ENCODE measurements around the gene OTOG.

Gene OTOG

DNA sequence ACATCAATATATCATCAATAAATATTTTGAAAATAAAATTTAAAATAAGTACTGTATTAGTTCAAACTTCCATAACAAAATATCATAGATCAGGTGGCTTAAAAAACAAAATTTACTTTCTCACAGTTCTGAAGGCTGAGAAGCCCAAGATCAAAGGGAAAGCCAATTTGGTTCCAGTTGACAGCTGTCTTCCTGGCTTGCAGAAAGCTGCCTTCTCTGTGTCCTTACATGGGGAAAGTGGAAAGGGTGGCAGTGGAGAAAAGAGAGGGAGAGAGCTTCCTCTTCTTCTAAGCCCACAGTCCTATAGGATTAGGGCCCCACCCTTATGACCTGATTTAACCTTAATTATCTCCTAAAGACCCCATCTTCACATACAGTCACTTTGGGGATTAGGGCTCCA is 121.1 kb downstream of the OTOG start:
- no peak for DNase-seq

DNA sequence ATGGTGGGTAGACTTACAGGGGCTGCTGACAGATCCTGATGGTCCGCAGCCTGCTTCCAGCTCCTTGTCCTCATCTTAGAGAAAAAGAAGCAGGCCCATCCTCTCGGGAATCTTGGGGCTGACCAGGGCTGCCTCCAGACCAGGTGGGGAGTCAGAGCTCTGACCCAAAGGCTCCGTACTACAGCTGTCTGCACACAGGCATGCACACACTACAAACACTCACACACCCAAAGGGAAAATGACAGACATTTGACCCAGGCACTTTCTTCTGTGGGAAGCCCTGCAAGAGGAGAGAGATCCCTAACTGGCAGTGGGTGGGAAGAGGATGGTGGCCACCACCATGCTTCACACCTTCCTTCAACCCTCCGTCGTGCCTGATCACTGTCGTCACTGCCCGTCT is 125.4 kb downstream of the OTOG start:
- DNase-seq: no peak

DNA sequence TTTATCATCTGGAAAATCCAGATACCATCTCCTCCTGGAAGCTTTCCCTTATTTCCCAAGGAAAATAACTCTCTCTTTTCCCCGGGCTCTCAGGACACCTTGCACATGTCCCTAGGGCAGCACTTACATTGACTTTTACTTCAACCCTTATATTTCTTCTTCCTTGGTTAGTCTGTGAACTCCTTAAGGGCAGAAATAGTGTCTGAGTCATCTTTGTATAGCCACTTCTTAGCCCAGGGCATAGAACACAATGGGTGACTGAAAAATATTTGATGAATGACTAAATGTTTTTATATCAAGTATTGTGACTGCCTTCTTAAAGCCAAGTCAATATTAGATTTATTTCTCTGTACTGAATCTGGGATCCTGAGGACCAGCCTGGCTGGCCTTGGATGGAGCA is 126.9 kb downstream of the OTOG start:
- DNase-seq: no peak

DNA sequence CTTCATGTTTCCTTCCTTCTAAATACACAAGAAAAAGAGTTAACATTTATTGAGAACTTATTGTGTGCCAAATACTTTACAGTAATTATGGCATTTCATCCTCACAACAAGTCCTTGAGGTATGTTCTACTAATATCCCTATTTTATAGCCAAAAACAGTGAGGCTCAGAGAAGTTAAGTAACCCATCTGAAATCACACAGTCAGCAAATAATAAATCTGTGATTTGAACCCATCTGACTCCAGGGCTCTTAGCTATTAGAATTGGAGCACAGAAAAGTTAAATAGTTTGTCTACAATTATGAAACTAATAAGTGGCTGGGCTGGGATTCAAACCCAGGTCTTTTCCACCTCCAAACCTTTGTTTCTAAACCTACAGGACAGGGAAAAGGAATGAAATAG is 135.8 kb downstream of the OTOG start:
- no peak for DNase-seq

DNA sequence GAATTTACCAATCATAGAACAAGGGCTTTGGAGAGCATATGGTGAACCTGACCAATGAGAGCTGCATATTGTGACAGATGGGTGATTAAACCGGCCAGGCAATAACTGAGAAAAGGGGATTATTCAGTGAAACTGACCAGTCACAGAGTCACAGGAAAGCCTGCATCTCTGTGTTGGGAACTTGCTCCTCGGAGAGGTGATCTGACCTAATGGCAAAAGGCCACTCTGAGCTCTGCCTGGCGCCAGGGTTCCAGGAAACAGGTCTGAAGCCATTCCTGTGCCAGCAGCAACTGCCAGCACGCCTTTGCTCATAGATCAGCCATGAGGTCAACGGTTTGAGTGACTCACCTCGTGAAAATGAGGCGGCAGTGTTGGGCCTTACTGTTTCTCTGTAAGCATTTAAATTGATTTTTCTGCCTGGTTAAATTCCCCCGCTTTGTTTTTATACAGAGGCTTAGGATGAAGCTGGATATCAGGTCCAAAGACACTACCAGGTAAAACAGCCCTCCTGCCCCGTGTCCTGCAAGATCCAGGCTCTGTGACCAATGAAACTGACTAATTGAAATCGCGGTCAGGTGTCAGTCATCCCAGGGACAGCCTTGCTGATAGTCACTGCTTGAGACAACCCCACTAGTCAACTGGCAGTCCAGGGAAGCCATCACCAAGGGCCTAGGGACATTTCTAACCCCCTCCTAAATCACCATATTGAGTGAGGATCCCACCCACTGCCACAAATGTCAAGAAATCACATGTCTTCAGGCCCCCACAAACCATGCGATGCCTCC is 136.5 kb downstream of the OTOG start:
- no peak for DNase-seq

DNA sequence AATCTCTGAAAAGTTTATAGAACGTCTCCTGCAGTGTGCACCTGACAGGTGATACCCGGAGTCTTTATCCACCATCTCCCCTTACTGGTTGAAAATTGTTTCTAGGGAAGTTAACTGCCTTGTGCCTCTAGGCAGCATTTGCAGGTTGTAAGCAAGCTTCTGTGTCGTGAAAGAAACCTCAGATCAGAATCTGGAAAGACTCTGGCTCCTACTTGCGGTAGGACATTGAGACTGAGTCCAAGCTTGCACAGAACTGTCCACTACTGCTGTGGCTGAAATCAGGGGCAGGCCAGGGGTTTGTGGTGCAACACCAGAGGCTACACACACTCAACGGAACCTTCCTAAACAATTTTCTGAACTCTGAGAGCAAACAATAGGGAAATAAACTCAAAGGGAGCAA is 137.5 kb downstream of the OTOG start:
- no peak for DNase-seq

DNA sequence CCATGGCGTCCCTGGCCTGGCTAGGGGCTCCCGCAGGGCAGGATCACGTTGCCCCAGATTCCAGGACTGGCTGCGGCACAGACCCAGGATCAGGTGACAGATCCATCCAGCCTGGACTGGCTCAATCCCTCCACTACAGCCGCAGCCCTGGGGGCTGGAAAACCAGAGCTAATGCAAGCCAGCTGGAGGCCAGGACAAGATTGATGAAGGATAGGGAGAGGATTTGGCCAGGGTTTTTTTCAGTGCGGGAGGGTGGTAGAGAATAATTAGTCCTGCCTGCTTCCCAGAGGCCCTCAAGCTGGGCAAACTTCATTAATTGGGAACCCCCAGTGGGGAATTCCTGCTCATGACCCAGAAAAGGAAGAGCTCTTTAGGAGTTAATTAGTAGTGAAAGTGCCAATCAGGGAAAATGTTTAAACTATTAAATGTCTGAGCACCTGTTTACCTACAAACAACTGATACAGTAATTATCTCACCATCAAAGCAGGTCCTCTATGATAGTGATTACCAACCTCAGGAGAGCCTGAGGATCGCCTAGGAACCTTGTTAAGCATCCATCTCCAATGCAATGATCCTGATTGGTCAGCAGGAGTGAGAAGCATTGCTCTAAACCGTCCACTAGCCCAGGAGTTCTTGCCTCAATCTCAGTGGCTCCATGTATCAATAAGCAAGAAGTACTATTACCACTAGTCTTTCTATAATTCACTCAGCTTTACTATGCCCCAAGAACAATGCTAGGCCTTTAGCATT is 139.3 kb downstream of the OTOG start:
- DNase-seq: no peak

DNA sequence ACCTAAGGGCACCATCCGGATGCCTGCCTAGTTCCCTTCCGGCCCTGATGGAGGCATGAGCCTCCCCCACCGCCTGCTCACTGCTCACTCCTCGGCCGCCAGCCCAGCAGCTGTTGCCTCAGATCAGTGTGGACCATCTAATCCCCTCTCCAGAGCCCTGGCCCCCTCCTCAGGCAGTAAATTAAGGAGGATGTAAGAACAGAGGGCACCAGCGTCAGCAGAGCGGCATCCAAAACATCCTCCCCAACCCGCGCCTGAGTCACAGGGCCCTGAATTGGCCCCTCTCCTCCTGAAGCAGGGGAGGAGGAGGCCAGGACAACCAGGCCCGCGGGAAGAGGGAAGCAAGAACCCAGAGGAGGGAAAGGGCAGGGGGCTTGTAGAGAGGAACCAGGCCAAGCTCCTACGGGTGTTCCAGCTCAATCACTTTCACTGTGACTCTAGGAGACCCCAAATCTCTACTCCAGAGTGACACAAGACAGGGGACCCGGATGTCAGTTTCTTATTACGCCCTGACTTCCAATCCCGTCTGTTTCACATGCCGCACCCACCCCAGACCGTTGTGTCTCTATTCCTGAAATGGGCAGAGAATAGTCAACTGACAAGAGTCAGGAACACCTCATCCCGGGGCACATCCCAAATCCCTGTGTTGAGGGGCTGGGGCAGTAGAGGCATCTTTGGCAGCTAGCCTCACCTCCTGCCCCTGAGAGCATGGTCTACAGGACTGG is 141.0 kb downstream of the OTOG start:
- no peak for DNase-seq

DNA sequence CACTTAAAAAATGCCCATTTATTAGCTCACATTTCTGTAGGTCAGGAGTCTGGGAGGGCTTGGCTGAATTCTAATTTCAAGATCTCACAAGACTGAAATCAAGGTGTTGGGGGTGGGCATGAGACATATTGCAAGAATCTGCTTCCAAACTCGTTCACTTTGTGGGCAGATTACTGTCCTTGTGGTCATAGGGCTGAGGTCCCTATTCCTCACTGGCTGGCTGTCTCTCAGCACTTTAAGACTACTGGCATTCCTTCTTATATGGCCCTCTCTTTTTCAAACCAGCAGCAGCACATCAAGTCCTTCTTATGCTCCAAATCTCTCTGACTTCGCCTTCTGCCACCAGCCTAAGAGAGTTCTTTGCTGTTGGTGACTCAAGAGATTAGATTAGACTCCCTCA is 144.5 kb downstream of the OTOG start:
- DNase-seq: no peak

DNA sequence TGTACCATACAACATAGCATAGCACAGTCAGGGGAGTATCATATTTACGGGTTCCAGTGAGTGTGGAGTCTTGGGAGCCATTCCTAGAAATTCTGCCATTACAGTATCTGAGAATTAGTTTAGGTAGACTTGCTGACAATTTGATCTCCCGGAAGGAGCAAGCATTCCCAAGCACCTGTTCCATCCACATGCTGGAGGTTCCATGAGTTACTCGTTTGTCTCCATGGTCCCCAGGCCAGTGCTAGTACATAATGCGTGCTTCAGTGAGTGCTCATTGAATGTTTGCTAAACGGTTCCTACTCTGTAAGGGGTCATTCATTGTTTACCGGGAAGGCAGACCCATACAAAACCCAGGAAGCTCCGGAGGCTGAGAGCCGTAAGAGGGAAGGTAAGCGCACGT is 144.9 kb downstream of the OTOG start:
- no peak for DNase-seq

DNA sequence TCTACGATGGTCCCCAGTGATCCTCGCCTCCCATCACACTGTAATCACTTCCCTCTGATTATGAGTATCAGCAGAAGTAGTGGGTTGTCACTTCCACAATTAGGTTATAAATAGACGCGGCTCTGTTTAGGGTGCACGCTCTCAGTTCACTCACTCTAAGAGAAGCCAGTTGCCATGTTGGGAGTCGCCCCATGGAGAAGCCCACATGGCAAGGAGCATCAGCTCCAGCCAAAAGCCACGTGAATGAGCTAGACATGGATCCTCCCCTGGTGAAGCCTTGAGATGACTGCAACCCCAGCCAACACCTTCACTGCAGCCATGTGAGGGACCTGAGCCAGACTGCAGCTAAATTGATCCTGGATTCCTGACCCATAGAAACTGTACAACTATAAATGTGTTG is 145.9 kb downstream of the OTOG start:
- DNase-seq: no peak

DNA sequence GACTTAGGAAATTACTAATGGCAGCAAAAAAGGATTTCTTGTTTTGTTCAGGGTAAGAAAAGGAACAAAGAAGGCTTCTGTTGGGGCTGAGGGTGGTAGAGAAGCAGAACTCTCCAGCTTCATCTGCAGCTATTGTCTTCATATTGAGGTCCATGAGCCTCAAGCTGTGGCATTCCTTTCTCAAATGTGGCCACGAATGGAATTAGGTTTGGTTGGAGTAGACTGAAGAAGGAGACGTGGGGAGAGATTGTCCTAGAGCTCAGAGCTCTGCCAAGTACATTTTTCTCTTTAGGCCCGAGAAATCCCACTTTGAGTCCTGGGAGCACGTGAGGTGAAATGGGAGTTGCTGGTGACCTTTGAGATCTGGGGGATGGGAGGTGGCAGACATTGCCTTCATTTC is 146.5 kb downstream of the OTOG start:
- no peak for DNase-seq

DNA sequence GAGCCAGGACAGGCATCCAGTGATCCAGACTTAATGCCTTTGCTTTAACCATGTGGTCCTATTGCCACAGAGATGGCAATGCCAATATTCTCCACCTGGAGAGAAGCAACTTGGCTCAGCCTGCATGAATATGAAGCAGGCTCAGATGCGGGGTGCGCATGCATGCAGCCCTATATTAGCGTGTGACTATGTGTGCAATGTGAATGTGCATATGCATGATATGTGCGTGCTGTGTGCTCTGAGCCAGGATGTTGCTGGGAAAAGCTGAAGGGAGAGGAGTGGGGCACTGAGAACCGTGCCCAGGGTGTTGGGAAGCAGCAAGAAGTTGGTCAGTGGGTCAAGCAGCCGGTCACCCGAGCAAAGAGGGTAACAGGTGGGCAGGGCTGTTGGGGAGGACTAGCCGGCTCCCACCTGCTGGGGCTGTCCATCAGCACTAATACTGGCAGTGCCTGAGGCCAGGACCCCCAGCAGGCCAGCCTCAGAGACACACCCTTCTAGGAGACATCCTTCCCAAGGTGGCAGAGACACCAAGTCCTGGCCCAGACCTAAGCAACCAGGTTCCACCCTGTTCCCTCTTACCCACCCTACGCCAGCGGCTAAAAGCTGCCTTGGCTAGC is 147.5 kb downstream of the OTOG start:
- DNase-seq: no peak

DNA sequence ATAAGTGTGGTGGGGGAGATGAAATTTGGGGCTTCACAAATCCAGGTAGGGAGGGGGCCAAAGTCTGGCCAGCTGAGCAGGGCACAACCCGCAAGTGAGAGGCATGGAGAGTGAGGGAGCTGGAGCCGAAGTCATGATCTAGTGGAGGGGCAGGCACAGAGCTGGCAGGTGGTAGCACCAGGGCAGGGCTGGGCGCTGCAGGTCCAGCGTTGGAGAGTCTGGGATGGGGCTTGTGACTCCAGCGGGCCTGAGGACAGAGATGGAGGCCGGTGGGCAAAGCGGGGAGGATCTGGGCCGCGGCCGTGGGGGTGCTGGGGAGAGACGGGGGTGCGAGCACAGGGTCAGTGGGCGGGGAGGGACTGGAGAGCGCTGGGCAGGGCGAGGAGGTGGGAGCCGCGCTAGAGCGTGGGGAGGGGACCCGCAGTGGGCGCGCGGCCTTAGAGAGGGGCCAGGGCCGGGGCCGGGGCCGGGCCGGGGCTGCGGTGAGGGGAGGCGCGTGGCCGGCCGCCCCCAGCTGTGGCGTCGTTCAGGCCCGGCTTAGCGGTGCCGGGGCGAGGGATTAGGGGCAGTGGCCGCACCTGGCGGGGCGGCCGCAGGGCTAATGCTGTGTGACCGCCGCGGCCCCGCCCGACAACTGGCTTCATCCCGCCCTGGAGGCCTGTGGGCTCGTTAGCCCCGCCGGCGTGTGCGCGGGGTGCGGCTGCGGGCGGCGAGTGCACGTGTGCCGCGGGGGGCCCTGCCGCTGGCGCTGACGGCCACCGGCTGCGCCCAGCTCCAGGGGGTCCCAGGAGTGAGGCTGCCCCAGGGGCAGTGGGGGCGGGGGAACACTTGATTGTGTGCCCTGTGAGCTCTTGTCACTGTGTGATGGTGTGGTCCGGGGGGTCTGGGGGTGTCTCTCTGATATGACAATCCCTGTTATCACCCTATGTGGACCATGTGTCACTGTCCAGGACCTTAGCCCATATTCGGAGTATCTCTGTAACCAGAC is 148.7 kb downstream of the OTOG start:
- DNase-seq: no peak

DNA sequence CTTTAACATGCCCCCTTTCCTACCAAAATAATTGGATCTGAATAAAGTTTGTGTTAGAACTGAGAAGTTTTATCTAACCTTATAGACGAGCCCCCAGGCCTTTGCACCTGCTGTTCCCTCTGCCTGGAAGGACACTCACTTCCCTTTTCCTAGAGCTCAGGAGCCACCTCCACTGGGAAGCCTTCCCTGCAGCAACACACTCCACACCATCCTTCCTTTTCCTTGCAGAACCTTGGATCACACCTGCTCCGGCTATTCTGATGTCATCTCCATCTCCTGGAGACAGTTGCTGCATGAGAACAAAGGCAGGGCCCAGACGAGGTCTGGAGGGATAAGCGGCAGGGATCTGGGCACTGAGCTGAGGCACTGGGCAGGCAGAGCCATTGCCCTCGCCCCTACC is 149.7 kb downstream of the OTOG start:
- DNase-seq: no peak

Measured in NK-92 treated with Interleukin-12 subunit alpha and Interleukin-12 subunit beta, amount 100 ng/mL, for 24 hours (cell line).